HepG2 (cell line): Measurements from ENCODE around the gene TMEM185B. TPM values are rescaled to one million over a fixed set of nuclear protein-coding genes. Genes with fewer than 3 reads are reported as not detected.

Experiments used
- ATAC-seq: fragments of 200-7000 bp; cut with Tn5 transposase; 3 replicates; pipeline ENCODE4 v1.9.1; 2020; ENCODE audit warnings: mild to moderate bottlenecking, moderate library complexity
- BruUV-seq: library from RNA; stranded (reverse); fragments of 400-500 nt; replicated peaks from 2 replicates; lab custom pipeline; 2021; lab: Mats Ljungman, UMichigan
- CTCF ChIA-PET: fragments of 300-600 bp; formaldehyde crosslinking; extraction: SDS; loops from one replicate; lab custom pipeline; 2021; ENCODE audit warnings: low total read pairs, inconsistent platforms, low intra/inter-chr PET ratio; lab: Yijun Ruan, JAX
- POLR2A ChIA-PET: fragments of 350-600 bp; sonication (Branson Sonifier 250); formaldehyde crosslinking; loops from one replicate; lab custom pipeline; 2020; ENCODE audit warnings: antibody characterized with exemption, inconsistent platforms; lab: Yijun Ruan, JAX
- DNase-seq: peaks from one replicate; pipeline ENCODE4 v3.0.0-alpha.2; 2015; ENCODE audit warnings: low spot score
- FAIRE-seq: peaks from 3 replicates; lab custom pipeline; 2011; peaks lifted over from hg19 to GRCh38; lab: Jason Lieb, UNC
- H2AFZ ChIP-seq: one replicate; pipeline ENCODE4 v1.6.1; 2011; ENCODE audit warnings: low read length, inconsistent platforms
- H3K27ac ChIP-seq: fragments of 300-600 bp; 3 replicates; pipeline ENCODE4 v1.8.0; 2011; ENCODE audit warnings: mixed run types, mild to moderate bottlenecking, mixed read lengths, low read length, inconsistent platforms; ENCODE audit not compliant: insufficient read depth; ENCODE audit errors: extremely low read length
- H3K27me3 ChIP-seq, 2 experiments: fragments of 200-600 bp in 1 of 2; 2 replicates in 1 of 2; 3 replicates in 1 of 2; pipeline versions ENCODE4 v1.6.0 to v1.8.0; 2011; ENCODE audit warnings: low read length in 2 of 2, mild to moderate bottlenecking in 2 of 2, moderate library complexity in 2 of 2, inconsistent platforms in 1 of 2; ENCODE audit not compliant: insufficient read depth in 2 of 2, control insufficient read depth in 1 of 2
- H3K36me3 ChIP-seq, 2 experiments: fragments of 200-600 bp in 1 of 2; replicated peaks in 1 of 2; 2 replicates in 1 of 2; 3 replicates in 1 of 2; pipeline versions ENCODE4 v1.5.1 to v1.8.0; 2011; ENCODE audit warnings: low read length in 2 of 2, inconsistent platforms in 1 of 2; ENCODE audit not compliant: insufficient read depth in 2 of 2, control insufficient read depth in 1 of 2
- H3K4me1 ChIP-seq: 2 replicates; pipeline ENCODE4 v1.5.1; 2012; ENCODE audit warnings: low read length, inconsistent platforms; ENCODE audit not compliant: insufficient read depth
- H3K4me2 ChIP-seq: 2 replicates; pipeline ENCODE4 v1.6.0; 2011; ENCODE audit warnings: low read depth, low read length, inconsistent platforms
- H3K4me3 ChIP-seq, 3 experiments: fragments of 200-600 bp in 1 of 3; sonication (generic), shearing (Covaris generic) in 1 of 3; replicated peaks in 1 of 3; 2 replicates each; pipeline ENCODE4 v1.5.1; 2011 to 2016; ENCODE audit warnings: low read length in 3 of 3, inconsistent platforms in 2 of 3, low read depth in 2 of 3, mild to moderate bottlenecking in 2 of 3, control low read depth in 1 of 3, mixed read lengths in 1 of 3; ENCODE audit not compliant: insufficient read depth in 1 of 3
- H3K79me2 ChIP-seq: one replicate; pipeline ENCODE4 v1.6.1; 2011; ENCODE audit warnings: low read length, inconsistent platforms; ENCODE audit not compliant: insufficient read depth
- H3K9ac ChIP-seq: 2 replicates; pipeline ENCODE4 v1.6.0; 2011; ENCODE audit warnings: mild to moderate bottlenecking, low read depth, low read length, inconsistent platforms; ENCODE audit not compliant: insufficient read depth
- H3K9me3 ChIP-seq: 2 replicates; pipeline ENCODE4 v1.5.1; 2012; ENCODE audit warnings: mild to moderate bottlenecking, low read length
- H4K20me1 ChIP-seq: 2 replicates; pipeline ENCODE4 v1.6.0; 2011; ENCODE audit warnings: inconsistent platforms, mild to moderate bottlenecking, low read length, moderate library complexity; ENCODE audit not compliant: insufficient read depth
- HNF4G ChIP-seq, 2 experiments: sonication (generic) in 1 of 2; formaldehyde crosslinking in 1 of 2; IDR thresholded peaks; 2 replicates each; pipeline versions ENCODE4 v1.4.0 to v1.6.1; 2011 to 2020; ENCODE audit warnings: borderline replicate concordance in 2 of 2, low read depth in 2 of 2, mild to moderate bottlenecking in 2 of 2, low read length in 1 of 2, missing genetic modification reagents in 1 of 2, moderate library complexity in 1 of 2
- NCOR1 ChIP-seq: fragments of 200-600 bp; sonication (generic); IDR thresholded peaks from 2 replicates; pipeline ENCODE4 v1.7.0; 2017; ENCODE audit warnings: antibody characterized with exemption, low read length, borderline replicate concordance
- SMARCE1 ChIP-seq: fragments of 450-650 bp; IDR thresholded peaks from 2 replicates; pipeline ENCODE4 v1.6.1; 2017; ENCODE audit warnings: borderline replicate concordance
- SMYD3 ChIP-seq: sonication (generic); formaldehyde crosslinking; IDR thresholded peaks from 2 replicates; pipeline ENCODE4 v1.8.1; 2023; ENCODE audit warnings: mild to moderate bottlenecking, missing genetic modification reagents
- WGBS: methylation state at CpG from one replicate; pipeline ENCODE4 v1.1.6; 2017; ENCODE audit warnings: low lambda C conversion rate; 5-methylcytosine and 5-hydroxymethylcytosine counted together
- in situ Hi-C: cut with HindIII; loops from 2 replicates; pipeline ENCODE4 v1.10.0; 2017; ENCODE audit warnings: low pct_unique_long_range_greater_than_20kb; ENCODE audit not compliant: extremely low pct_ligation_motif_present
- intact Hi-C: fragments of 100-400 bp; cut with micrococcal nuclease; formaldehyde crosslinking; loops from one replicate; pipeline ENCODE4 v1.10.0; 2022; ENCODE audit not compliant: unreplicated experiment
- polyA plus RNA-seq, 8 experiments: library from polyadenylated mRNA; depleted of rRNA in 3 of 8; stranded (reverse) in 7 of 8; unstranded in 1 of 8; fragments of >200 nt; fragmentation: Illumina TruSeq in 4 of 8; extraction: Trizol in 4 of 8; gene quantifications; 2 replicates each; pipeline versions ENCODE4 v1.2.1 to v1.2.3, GENCODE V29; 2011 to 2016; ENCODE audit warnings: low read depth in 4 of 8, missing spikeins in 1 of 8, mixed read lengths in 1 of 8; ENCODE audit not compliant: insufficient read depth in 1 of 8
- total RNA-seq, 5 experiments: library from RNA; depleted of rRNA; stranded (reverse); fragments of >200 nt; fragmentation: Illumina TruSeq; extraction: Trizol; gene quantifications; 2 replicates each; pipeline ENCODE4 v1.2.3, GENCODE V29; 2016; ENCODE audit warnings: low read depth in 1 of 5
- TF ChIP-seq, protein P1 (sequence below): sonication (generic); formaldehyde crosslinking; IDR thresholded peaks from 2 replicates; pipeline ENCODE4 v1.4.0; 2020; ENCODE audit warnings: missing genetic modification reagents, borderline replicate concordance

TMEM185B gene
- total and polyA plus RNA-seq, 2 of the 13 experiments (the other 11 are each of a cell fraction or from before 2014, with no cell fraction given), result 5.6 to 7.0 TPM

- H3K4me2 ChIP-seq, result no peak overlapping the region
- FAIRE-seq (no peak), ATAC-seq (no peak), DNase-seq (no peak)
- H3K36me3 ChIP-seq, result peaks cover 5 to 28% of the 10 kb centered on the region in 2 experiments; a peak in 4 of 5 replicates
- in situ Hi-C loops (loop anchor here (10.0 kb wide), 1 partner anchor 472 kb away; no protein-coding TSS in a partner anchor), intact Hi-C loops (loop anchor here (5.0 kb wide), 1 partner anchor 535 kb away; no protein-coding TSS in a partner anchor)
- no peak overlapping the region for H3K4me3 ChIP-seq
- H4K20me1 ChIP-seq, result no peaks in the 10 kb centered on the region
- no peak for TF ChIP-seq SMARCE1
- TF ChIP-seq SMYD3 (CRISPR knock-in tag), result no peak
- TF ChIP-seq, protein P1, sequence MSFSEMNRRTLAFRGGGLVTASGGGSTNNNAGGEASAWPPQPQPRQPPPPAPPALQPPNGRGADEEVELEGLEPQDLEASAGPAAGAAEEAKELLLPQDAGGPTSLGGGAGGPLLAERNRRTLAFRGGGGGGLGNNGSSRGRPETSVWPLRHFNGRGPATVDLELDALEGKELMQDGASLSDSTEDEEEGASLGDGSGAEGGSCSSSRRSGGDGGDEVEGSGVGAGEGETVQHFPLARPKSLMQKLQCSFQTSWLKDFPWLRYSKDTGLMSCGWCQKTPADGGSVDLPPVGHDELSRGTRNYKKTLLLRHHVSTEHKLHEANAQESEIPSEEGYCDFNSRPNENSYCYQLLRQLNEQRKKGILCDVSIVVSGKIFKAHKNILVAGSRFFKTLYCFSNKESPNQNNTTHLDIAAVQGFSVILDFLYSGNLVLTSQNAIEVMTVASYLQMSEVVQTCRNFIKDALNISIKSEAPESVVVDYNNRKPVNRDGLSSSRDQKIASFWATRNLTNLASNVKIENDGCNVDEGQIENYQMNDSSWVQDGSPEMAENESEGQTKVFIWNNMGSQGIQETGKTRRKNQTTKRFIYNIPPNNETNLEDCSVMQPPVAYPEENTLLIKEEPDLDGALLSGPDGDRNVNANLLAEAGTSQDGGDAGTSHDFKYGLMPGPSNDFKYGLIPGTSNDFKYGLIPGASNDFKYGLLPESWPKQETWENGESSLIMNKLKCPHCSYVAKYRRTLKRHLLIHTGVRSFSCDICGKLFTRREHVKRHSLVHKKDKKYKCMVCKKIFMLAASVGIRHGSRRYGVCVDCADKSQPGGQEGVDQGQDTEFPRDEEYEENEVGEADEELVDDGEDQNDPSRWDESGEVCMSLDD (CRISPR knock-in tag), result no peak
- H3K27me3 ChIP-seq, result no peaks in the 10 kb centered on the region
- H3K27ac ChIP-seq, result no peak overlapping the region
- WGBS, result 96% methylated on average over 15 of the region's 15 CpGs
- no peaks in the 10 kb centered on the region for H3K4me1 ChIP-seq
- H3K79me2 ChIP-seq, result no peaks in the 10 kb centered on the region
- ChIA-PET CTCF (no interaction called here), POLR2A (no interaction called here)
- BruUV-seq, result no TSS peak
- no peak overlapping the region for H3K9ac ChIP-seq
- H3K9me3 ChIP-seq, result no peaks in the 10 kb centered on the region
- no peak overlapping the region for H2AFZ ChIP-seq
These were observed 46.1 kb downstream of the TMEM185B start for GRCh38 chr2:120177001-120177621.

- CTCF ChIA-PET, result interaction anchor here (2.1 kb wide), 1 partner anchor 474 kb away, joined by 7 read pairs; no protein-coding TSS in a partner anchor
- POLR2A ChIA-PET, result no interaction called here
These were observed 46.7 kb downstream of the TMEM185B start for GRCh38 chr2:120176526-120176925.

More at GRCh38 chr2:120176526-120176925, 46.7 kb downstream of the TMEM185B start:
- H3K27ac ChIP-seq, result no peak overlapping the region
- no TSS peak for BruUV-seq
- in situ Hi-C loops (loop anchor here (10.0 kb wide), 1 partner anchor 472 kb away; no protein-coding TSS in a partner anchor), intact Hi-C loops (loop anchor here (5.0 kb wide), 1 partner anchor 534 kb away; no protein-coding TSS in a partner anchor)
- no peaks in the 10 kb centered on the region for H3K4me1 ChIP-seq
- H3K4me2 ChIP-seq, result no peak overlapping the region
- no peaks in the 10 kb centered on the region for H3K27me3 ChIP-seq
- H3K79me2 ChIP-seq, result no peaks in the 10 kb centered on the region
- TF ChIP-seq HNF4G (IDR thresholded peaks at IDR 0.05; ENCODE audit: borderline replicate concordance, low read depth, low read length), result no peak
- TF ChIP-seq HNF4G (CRISPR knock-in tag; IDR thresholded peaks at IDR 0.05; ENCODE audit: borderline replicate concordance, low read depth), result no peak
- TF ChIP-seq NCOR1, result no peak
- H4K20me1 ChIP-seq, result no peaks in the 10 kb centered on the region
- H2AFZ ChIP-seq, result no peak overlapping the region
- H3K36me3 ChIP-seq, result peaks cover 5 to 28% of the 10 kb centered on the region in 2 experiments; a peak in 4 of 5 replicates
- no peaks in the 10 kb centered on the region for H3K9me3 ChIP-seq
- ATAC-seq, result no peak
- H3K9ac ChIP-seq, result no peak overlapping the region
- no peak for FAIRE-seq
- DNase-seq, result no peak
- H3K4me3 ChIP-seq, result no peak overlapping the region
- WGBS, result 88% methylated on average over 3 of the region's 3 CpGs
